Fibroblast of mammary gland (primary cell): ENCODE results near the gene DVL2.
"Not testable (repeated sequence)": the region's sequence is repeated elsewhere in the genome, so short reads cannot be mapped to it uniquely, and the experiment has no call there.

Source experiments
- DNase-seq: peaks from one replicate; pipeline ENCODE4 v3.0.0-alpha.2; 2010; ENCODE audit warnings: low read depth
- H3K4me3 ChIP-seq: 2 replicates; pipeline ENCODE4 v1.5.1; 2011; ENCODE audit warnings: low read depth, mild to moderate bottlenecking, low read length, moderate library complexity; ENCODE audit not compliant: control insufficient read depth
- CTCF ChIP-seq: conservative IDR thresholded peaks from 2 replicates; pipeline ENCODE4 v1.5.1; 2011; ENCODE audit warnings: low read depth, low read length, inconsistent platforms; ENCODE audit not compliant: control insufficient read depth, insufficient read depth

DVL2 gene

GRCh38 chr17:7184647-7185046 lies 49.7 kb downstream of the DVL2 start:
- no peak for TF ChIP-seq CTCF

GRCh38 chr17:7184091-7184488 lies 50.2 kb downstream of the DVL2 start:
- no peak for DNase-seq
- H3K4me3 ChIP-seq, result no peak overlapping the region
- no peak for TF ChIP-seq CTCF

More at GRCh38 chr17:7184647-7185046, 49.7 kb downstream of the DVL2 start:
- H3K4me3 ChIP-seq, result no peak overlapping the region
- no peak for DNase-seq

DNA sequence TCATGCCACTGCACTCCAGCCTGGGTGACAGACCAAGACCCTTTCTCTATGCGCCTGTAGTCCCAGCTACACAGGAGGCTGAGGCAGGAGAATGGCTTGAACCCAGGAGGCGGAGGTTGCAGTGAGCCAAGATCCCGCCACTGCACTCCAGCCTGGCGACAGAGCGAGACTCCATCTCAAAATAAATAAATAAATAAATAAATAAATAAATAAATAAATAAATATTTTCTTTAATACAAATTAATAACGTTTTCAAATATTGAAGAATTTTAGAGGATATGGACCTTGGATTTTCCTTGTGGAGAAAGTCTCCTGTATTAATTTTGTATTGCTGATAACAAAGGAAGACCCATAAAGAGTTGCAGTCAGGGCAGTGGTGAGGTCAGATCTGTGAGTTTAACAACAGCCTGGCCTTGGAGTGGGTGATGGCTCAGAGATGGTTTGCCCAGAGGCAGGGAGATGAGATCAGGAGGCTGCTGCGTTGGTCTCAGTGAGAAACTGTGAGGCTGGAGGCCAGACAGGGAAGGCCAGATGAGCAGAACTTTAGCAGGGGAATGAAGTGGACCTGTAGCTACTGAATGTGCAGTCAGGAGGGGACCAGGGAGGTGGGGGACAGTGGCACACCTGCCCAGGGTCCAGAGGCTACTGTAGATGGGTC lies 50.8 kb downstream of the DVL2 start:
- H3K4me3 ChIP-seq, result no peak overlapping the region
- TF ChIP-seq CTCF, result no peak
- no peak for DNase-seq

DNA sequence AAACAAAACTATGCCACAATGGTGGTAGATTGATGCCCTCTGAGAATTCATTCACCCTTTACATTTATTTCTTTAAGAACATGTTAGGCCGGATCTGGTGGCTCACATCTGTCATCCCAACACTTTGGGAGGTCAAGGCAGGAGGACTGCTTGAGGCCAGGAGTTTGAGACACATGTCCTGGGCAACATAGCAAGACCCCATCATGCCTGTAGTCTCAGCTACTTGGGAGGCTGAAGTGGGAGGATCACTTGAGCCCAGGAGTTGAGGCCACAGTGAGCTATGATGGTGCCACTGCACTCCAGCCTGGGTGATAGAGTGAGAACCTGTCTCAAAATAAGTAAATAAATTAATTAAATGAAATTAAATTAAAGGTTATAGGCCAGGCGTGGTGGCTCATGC lies 52.2 kb downstream of the DVL2 start:
- not testable (repeated sequence) for DNase-seq, H3K4me3 ChIP-seq

- DNase-seq, result no peak
- no peak for TF ChIP-seq CTCF
- H3K4me3 ChIP-seq, result no peak within 1 kb of the TSS
Measured at GRCh38 chr17:7179317-7180254, 54.7 kb downstream of the DVL2 start, which contains the start of gene ASGR1. Gene ASGR1, minus strand, starts transcription at chr17:7179370. Its CDS starts 807 bp downstream, at chr17:7178563.

- no peak for DNase-seq
- H3K4me3 ChIP-seq, result no peak overlapping the region
- no peak for TF ChIP-seq CTCF
Measured at GRCh38 chr17:7178973-7179316, 55.4 kb downstream of the DVL2 start.

DNA sequence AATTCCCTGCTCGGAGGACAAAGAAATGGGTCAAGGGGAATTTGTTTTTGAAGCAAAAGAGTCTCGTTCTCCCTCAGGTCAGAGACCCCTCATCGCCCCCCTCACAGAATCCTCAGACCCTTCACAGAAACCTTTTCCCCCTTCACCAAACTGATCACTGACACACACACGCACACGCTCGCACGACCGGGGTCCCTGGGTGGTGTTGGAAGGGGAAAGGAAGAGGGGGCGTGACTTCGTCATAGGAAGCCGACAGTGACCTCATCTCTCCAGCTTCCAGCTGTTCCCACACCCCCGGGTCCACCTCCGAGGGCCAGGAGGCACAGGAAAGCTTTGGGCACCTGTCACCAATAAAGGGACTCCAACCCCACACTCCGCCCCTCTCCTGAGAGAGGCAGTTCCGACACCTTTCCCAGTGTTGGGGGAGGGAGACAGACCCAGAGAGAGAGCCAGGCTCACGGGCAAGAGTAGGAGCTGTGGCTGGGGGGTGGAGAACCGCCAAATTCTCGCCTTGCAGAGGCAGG lies 56.3 kb downstream of the DVL2 start:
- peak overlapping the region; percentile 33 for H3K4me3 ChIP-seq
- no peak for TF ChIP-seq CTCF
- DNase-seq, result peak; percentile 40
